SK-N-SH (cell line): ENCODE measurements around the gene GPC5. TPM values are rescaled to one million over a fixed set of nuclear protein-coding genes. Genes with fewer than 3 reads are reported as not detected.

Experiments
- CTCF ChIA-PET: fragments of 300-600, 350-600 bp; formaldehyde crosslinking; extraction: SDS; loops from one replicate; lab custom pipeline; 2021; lab: Yijun Ruan, JAX
- POLR2A ChIA-PET: fragments of 350-600 bp; sonication (Branson Sonifier 250); formaldehyde crosslinking; extraction: SDS; loops from one replicate; lab custom pipeline; 2020; ENCODE audit warnings: antibody characterized with exemption, inconsistent platforms; lab: Yijun Ruan, JAX
- DNase-seq: peaks from one replicate; pipeline ENCODE4 v3.0.0; 2012
- H2AFZ ChIP-seq: fragments of 200-600 bp; sonication (generic); 2 replicates; pipeline ENCODE4 v1.8.1; 2016; ENCODE audit warnings: antibody characterized with exemption, mild to moderate bottlenecking, low read depth
- H3F3A ChIP-seq: fragments of 200-600 bp; sonication (generic); replicated peaks from 2 replicates; pipeline ENCODE3; 2016; ENCODE audit warnings: antibody characterized with exemption, mild to moderate bottlenecking; ENCODE audit not compliant: insufficient read depth
- H3K27ac ChIP-seq, 2 experiments: fragments of 200-500 bp in 1 of 2; fragments of 200-600 bp in 1 of 2; sonication (Bioruptor generic) in 1 of 2; sonication (generic), shearing (Covaris generic) in 1 of 2; 2 replicates each; pipeline versions ENCODE4 v1.5.1 to v1.6.1; 2014 to 2016; ENCODE audit warnings: low read depth in 2 of 2, inconsistent platforms in 1 of 2, low read length in 1 of 2, mild to moderate bottlenecking in 1 of 2, mixed read lengths in 1 of 2
- H3K27me3 ChIP-seq: fragments of 200-600 bp; sonication (generic), shearing (Covaris generic); 2 replicates; pipeline ENCODE4 v1.6.1; 2016; ENCODE audit warnings: mixed run types; ENCODE audit not compliant: insufficient read depth
- H3K36me3 ChIP-seq, 2 experiments: fragments of 200-500 bp in 1 of 2; fragments of 200-600 bp in 1 of 2; sonication (Bioruptor generic) in 1 of 2; sonication (generic) in 1 of 2; replicated peaks in 1 of 2; 2 replicates each; pipeline versions ENCODE3 to v1.5.1; 2014 to 2016; ENCODE audit warnings: low read length in 1 of 2, mild to moderate bottlenecking in 1 of 2; ENCODE audit not compliant: insufficient read depth in 2 of 2, control insufficient read depth in 1 of 2
- H3K4me1 ChIP-seq, 2 experiments: fragments of 200-500 bp in 1 of 2; fragments of 200-600 bp in 1 of 2; sonication (Bioruptor generic) in 1 of 2; sonication (generic), shearing (Covaris generic) in 1 of 2; 2 replicates each; pipeline versions ENCODE4 v1.5.1 to v1.6.1; 2014 to 2016; ENCODE audit warnings: low read depth in 1 of 2, low read length in 1 of 2, mixed run types in 1 of 2; ENCODE audit not compliant: insufficient read depth in 2 of 2, control insufficient read depth in 1 of 2
- H3K4me2 ChIP-seq: fragments of 200-600 bp; sonication (generic), shearing (Covaris generic); 2 replicates; pipeline ENCODE4 v1.6.1; 2017; ENCODE audit warnings: mixed run types
- H3K4me3 ChIP-seq, 2 experiments: fragments of 200-500 bp in 1 of 2; fragments of 200-600 bp in 1 of 2; sonication (Bioruptor generic) in 1 of 2; sonication (generic), shearing (Covaris generic) in 1 of 2; 2 replicates each; pipeline versions ENCODE4 v1.5.1 to v1.8.1; 2014 to 2016; ENCODE audit warnings: low read depth in 2 of 2, inconsistent platforms in 1 of 2, low read length in 1 of 2, mild to moderate bottlenecking in 1 of 2, mixed read lengths in 1 of 2, moderate library complexity in 1 of 2
- H3K79me2 ChIP-seq: fragments of 200-600 bp; sonication (generic); 2 replicates; pipeline ENCODE4 v1.8.1; 2017; ENCODE audit warnings: mild to moderate bottlenecking; ENCODE audit not compliant: insufficient read depth
- H3K9ac ChIP-seq: fragments of 200-600 bp; sonication (generic); 2 replicates; pipeline ENCODE4 v1.6.1; 2017; ENCODE audit warnings: mixed run types
- H3K9me2 ChIP-seq: fragments of 200-600 bp; sonication (generic); 2 replicates; pipeline ENCODE4 v1.6.1; 2017; ENCODE audit warnings: mixed run types
- H3K9me3 ChIP-seq: fragments of 200-600 bp; sonication (generic); 2 replicates; pipeline ENCODE4 v1.6.1; 2017; ENCODE audit warnings: mixed run types, mild to moderate bottlenecking, moderate library complexity
- H4K20me1 ChIP-seq: fragments of 200-600 bp; sonication (generic); 2 replicates; pipeline ENCODE4 v1.6.1; 2017; ENCODE audit warnings: mild to moderate bottlenecking, mixed run types; ENCODE audit not compliant: insufficient read depth
- ELF1 ChIP-seq: IDR thresholded peaks from 2 replicates; pipeline ENCODE4 v1.4.0; 2012
- EP300 ChIP-seq, 2 experiments: IDR thresholded peaks; 2 replicates each; pipeline versions ENCODE4 v1.4.0 to v1.6.1; 2012; ENCODE audit warnings: borderline replicate concordance in 1 of 2, low read depth in 1 of 2, low read length in 1 of 2
- FOSL2 ChIP-seq: IDR thresholded peaks from 2 replicates; pipeline ENCODE4 v1.4.0; 2012; ENCODE audit warnings: low read depth, mild to moderate bottlenecking, moderate library complexity, borderline replicate concordance
- FOXJ3 ChIP-seq: sonication (generic); formaldehyde crosslinking; IDR thresholded peaks from 2 replicates; pipeline ENCODE4 v1.5.1; 2020; ENCODE audit warnings: mild to moderate bottlenecking, missing genetic modification reagents
- GATA2 ChIP-seq: sonication (generic); formaldehyde crosslinking; IDR thresholded peaks from 2 replicates; pipeline ENCODE4 v1.5.0; 2020; ENCODE audit warnings: mild to moderate bottlenecking, missing genetic modification reagents
- JUND ChIP-seq: IDR thresholded peaks from 2 replicates; pipeline ENCODE4 v1.4.0; 2012
- MEF2A ChIP-seq: IDR thresholded peaks from 2 replicates; pipeline ENCODE4 v1.4.0; 2012; ENCODE audit warnings: low read depth, borderline replicate concordance
- NFIC ChIP-seq: IDR thresholded peaks from 2 replicates; pipeline ENCODE4 v1.4.0; 2012; ENCODE audit warnings: borderline replicate concordance
- RAD21 ChIP-seq: IDR thresholded peaks from 2 replicates; pipeline ENCODE4 v1.6.1; 2012; ENCODE audit warnings: mild to moderate bottlenecking, low read length
- RCOR1 ChIP-seq: fragments of 150-350 bp; IDR thresholded peaks from 2 replicates; pipeline ENCODE4 v1.6.1; 2017; ENCODE audit warnings: antibody characterized with exemption, low read length
- RXRA ChIP-seq: IDR thresholded peaks from 2 replicates; pipeline ENCODE4 v1.4.0; 2012; ENCODE audit warnings: low read depth, mild to moderate bottlenecking, borderline replicate concordance
- SIN3A ChIP-seq: IDR thresholded peaks from 2 replicates; pipeline ENCODE4 v1.6.1; 2012; ENCODE audit warnings: low read depth, mild to moderate bottlenecking, low read length, moderate library complexity, borderline replicate concordance
- SMC3 ChIP-seq: IDR thresholded peaks from 2 replicates; pipeline ENCODE4 v1.6.1; 2012; ENCODE audit warnings: low read depth, low read length, improper control_type of control experiment
- TCF12 ChIP-seq: IDR thresholded peaks from 2 replicates; pipeline ENCODE4 v1.4.0; 2012
- TEAD4 ChIP-seq: IDR thresholded peaks from 2 replicates; pipeline ENCODE4 v1.4.0; 2012; ENCODE audit warnings: mild to moderate bottlenecking, borderline replicate concordance; ENCODE audit not compliant: insufficient read depth
- WGBS: methylation state at CpG from one replicate; pipeline ENCODE4 v1.1.6; 2017; ENCODE audit warnings: low lambda C conversion rate; 5-methylcytosine and 5-hydroxymethylcytosine counted together
- polyA plus RNA-seq, 3 experiments: library from polyadenylated mRNA; depleted of rRNA; stranded (reverse); fragments of >200 nt; gene quantifications; 2 replicates each; pipeline ENCODE4 v1.2.3, GENCODE V29; 2012
- TF ChIP-seq, protein P1 (sequence below): fragments of 150-350 bp; IDR thresholded peaks from 2 replicates; pipeline ENCODE4 v1.6.1; 2017; ENCODE audit warnings: antibody characterized with exemption, low read length, low read depth, borderline replicate concordance
- TF ChIP-seq, protein P2 (sequence below): IDR thresholded peaks from 2 replicates; pipeline ENCODE4; 2012
- TF ChIP-seq, protein P3 (sequence below): IDR thresholded peaks from 2 replicates; pipeline ENCODE4 v1.4.0; 2012; ENCODE audit warnings: low read depth
- TF ChIP-seq, protein P4 (sequence below): IDR thresholded peaks from 2 replicates; pipeline ENCODE4 v1.4.0; 2012; ENCODE audit warnings: low read depth, borderline replicate concordance
- TF ChIP-seq, protein P5 (sequence below): fragments of 150-350 bp; IDR thresholded peaks from 2 replicates; pipeline ENCODE4 v1.6.1; 2016; ENCODE audit warnings: mild to moderate bottlenecking, low read depth, low read length

GPC5 gene
- polyA plus RNA-seq, 1 of the 3 experiments (the other 2 are of a cell fraction), result 0.03 TPM

DNA sequence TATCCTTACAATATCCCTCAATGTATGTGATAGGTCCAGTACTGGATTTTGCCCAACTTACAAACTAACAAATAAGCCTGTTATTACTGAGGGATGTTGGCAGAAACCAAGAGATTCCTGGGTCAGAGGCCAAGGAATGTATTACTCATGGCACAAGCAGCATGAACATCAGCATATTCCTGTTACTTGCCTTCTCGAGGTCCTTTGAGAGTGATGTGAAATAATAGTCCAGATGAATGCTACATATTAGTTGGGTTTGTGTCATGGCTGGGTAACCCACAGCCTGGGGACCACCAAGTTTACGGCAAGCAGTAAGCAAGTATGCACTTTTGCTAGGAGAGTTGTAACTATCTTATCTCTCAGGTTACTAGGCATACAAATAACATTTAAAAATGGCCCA, 1443.7 kb downstream of the GPC5 start:
- peaks cover 22% of the 10 kb centered on the region for H3F3A ChIP-seq
- H3K79me2 ChIP-seq, result no peaks in the 10 kb centered on the region
- H3K27me3 ChIP-seq, result no peaks in the 10 kb centered on the region
- ChIA-PET POLR2A (no interaction called here), CTCF (no interaction called here)
- H4K20me1 ChIP-seq, result no peaks in the 10 kb centered on the region
- H3K4me3 ChIP-seq, result no peak overlapping the region; a peak in 1 of 4 replicates
- no peaks in the 10 kb centered on the region for H3K36me3 ChIP-seq
- no peak overlapping the region for H3K4me2 ChIP-seq
- no peaks in the 10 kb centered on the region for H3K9me2 ChIP-seq
- no peak for DNase-seq
- no peaks in the 10 kb centered on the region for H3K9me3 ChIP-seq
- 34% methylated on average over 2 of the region's 2 CpGs for WGBS
- no peak overlapping the region for H3K9ac ChIP-seq
- H2AFZ ChIP-seq, result no peak overlapping the region
- H3K27ac ChIP-seq, result peak overlapping the region in 1 of 2 experiments; percentile 34; a peak in 2 of 4 replicates
- peaks cover 0 to 10% of the 10 kb centered on the region in 2 experiments; a peak in 2 of 4 replicates for H3K4me1 ChIP-seq
- TF ChIP-seq, protein P1, sequence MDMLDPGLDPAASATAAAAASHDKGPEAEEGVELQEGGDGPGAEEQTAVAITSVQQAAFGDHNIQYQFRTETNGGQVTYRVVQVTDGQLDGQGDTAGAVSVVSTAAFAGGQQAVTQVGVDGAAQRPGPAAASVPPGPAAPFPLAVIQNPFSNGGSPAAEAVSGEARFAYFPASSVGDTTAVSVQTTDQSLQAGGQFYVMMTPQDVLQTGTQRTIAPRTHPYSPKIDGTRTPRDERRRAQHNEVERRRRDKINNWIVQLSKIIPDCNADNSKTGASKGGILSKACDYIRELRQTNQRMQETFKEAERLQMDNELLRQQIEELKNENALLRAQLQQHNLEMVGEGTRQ, result no peak
- TF ChIP-seq NFIC, result peak; percentile 94
- TF ChIP-seq ELF1, result no peak
- TF ChIP-seq MEF2A, result 0 out of 2 replicates have a peak, but pooled peaks have one; percentile 17
- peak; percentile 35; the same call in 1 of the 2 replicates for TF ChIP-seq RXRA
- no peak for TF ChIP-seq GATA2
- TF ChIP-seq TEAD4, result peak; percentile 77; the same call in 1 of the 2 replicates
- peak; percentile 76 for TF ChIP-seq JUND
- TF ChIP-seq TCF12, result peak; percentile 71; the same call in 1 of the 2 replicates
- TF ChIP-seq, protein P2, sequence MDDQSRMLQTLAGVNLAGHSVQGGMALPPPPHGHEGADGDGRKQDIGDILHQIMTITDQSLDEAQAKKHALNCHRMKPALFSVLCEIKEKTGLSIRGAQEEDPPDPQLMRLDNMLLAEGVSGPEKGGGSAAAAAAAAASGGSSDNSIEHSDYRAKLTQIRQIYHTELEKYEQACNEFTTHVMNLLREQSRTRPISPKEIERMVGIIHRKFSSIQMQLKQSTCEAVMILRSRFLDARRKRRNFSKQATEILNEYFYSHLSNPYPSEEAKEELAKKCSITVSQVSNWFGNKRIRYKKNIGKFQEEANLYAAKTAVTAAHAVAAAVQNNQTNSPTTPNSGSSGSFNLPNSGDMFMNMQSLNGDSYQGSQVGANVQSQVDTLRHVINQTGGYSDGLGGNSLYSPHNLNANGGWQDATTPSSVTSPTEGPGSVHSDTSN, result peak; percentile 64
- TF ChIP-seq, protein P3, sequence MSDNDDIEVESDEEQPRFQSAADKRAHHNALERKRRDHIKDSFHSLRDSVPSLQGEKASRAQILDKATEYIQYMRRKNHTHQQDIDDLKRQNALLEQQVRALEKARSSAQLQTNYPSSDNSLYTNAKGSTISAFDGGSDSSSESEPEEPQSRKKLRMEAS, result peak; percentile 61
- peak in 1 of 2 experiments; percentile 64; a peak in 1 of 4 replicates for TF ChIP-seq EP300 (IDR thresholded peaks at IDR 0.05; ENCODE audit: borderline replicate concordance in 1 of 2, low read depth in 1 of 2, low read length in 1 of 2)
- peak; percentile 78 for TF ChIP-seq FOSL2
- TF ChIP-seq, all 33 proteins: peak for 10

DNA sequence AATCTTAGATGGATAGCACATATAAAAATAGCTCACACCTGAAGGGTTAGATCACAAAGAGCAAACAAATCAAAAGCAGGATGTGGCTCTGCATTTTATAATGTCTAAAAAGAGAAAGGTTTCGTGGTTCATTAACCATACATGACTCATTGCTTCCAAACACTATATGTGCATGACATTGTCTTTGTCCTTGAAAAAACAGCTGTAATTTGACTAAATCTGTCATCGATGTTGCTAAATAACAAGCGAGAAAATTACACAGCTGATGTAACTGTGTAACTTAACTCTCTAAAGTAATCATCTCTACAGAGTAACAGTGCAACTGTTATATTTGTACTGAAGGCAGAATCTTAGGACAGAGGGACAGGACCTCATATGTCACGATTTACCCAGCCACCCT, 1445.1 kb downstream of the GPC5 start:
- no peak overlapping the region for H3K4me3 ChIP-seq
- H3K9me3 ChIP-seq, result no peaks in the 10 kb centered on the region
- H3K4me2 ChIP-seq, result peak overlapping the region; percentile 28; the same call in 1 of the 2 replicates
- peaks cover 17% of the 10 kb centered on the region for H3F3A ChIP-seq
- 7% methylated on average over 4 of the region's 4 CpGs for WGBS
- H3K27ac ChIP-seq, result peak overlapping the region in 1 of 2 experiments; percentile 22; a peak in 1 of 4 replicates
- peaks cover 0 to 10% of the 10 kb centered on the region in 2 experiments; a peak in 2 of 4 replicates for H3K4me1 ChIP-seq
- no peak overlapping the region for H3K9ac ChIP-seq
- no peak for DNase-seq
- CTCF ChIA-PET, result no interaction called here
- H3K36me3 ChIP-seq, result no peaks in the 10 kb centered on the region
- POLR2A ChIA-PET, result no interaction called here
- H3K79me2 ChIP-seq, result no peaks in the 10 kb centered on the region
- no peaks in the 10 kb centered on the region for H3K9me2 ChIP-seq
- no peaks in the 10 kb centered on the region for H4K20me1 ChIP-seq
- H3K27me3 ChIP-seq, result no peaks in the 10 kb centered on the region
- no peak overlapping the region for H2AFZ ChIP-seq
- TF ChIP-seq RCOR1 (no peak), RAD21 (no peak), TCF12 (peak; percentile 72), FOSL2 (0 out of 2 replicates have a peak, but pooled peaks have one; percentile 21), JUND (peak; percentile 42; the same call in 1 of the 2 replicates), TEAD4 (no peak; the same call in 1 of the 2 replicates), SMC3 (no peak), SIN3A (no peak), FOXJ3 (CRISPR knock-in tag) (no peak)
- TF ChIP-seq, protein P4, sequence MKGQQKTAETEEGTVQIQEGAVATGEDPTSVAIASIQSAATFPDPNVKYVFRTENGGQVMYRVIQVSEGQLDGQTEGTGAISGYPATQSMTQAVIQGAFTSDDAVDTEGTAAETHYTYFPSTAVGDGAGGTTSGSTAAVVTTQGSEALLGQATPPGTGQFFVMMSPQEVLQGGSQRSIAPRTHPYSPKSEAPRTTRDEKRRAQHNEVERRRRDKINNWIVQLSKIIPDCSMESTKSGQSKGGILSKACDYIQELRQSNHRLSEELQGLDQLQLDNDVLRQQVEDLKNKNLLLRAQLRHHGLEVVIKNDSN, result no peak
- TF ChIP-seq, protein P3, result no peak
- TF ChIP-seq, protein P1, result no peak
- TF ChIP-seq, protein P5, sequence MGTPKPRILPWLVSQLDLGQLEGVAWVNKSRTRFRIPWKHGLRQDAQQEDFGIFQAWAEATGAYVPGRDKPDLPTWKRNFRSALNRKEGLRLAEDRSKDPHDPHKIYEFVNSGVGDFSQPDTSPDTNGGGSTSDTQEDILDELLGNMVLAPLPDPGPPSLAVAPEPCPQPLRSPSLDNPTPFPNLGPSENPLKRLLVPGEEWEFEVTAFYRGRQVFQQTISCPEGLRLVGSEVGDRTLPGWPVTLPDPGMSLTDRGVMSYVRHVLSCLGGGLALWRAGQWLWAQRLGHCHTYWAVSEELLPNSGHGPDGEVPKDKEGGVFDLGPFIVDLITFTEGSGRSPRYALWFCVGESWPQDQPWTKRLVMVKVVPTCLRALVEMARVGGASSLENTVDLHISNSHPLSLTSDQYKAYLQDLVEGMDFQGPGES, result no peak
